SK-N-SH (cell line): ENCODE data around the gene CFAP74.

Experiments used
- CTCF ChIP-seq: fragments of 200-600 bp; sonication (generic); IDR thresholded peaks from 2 replicates; pipeline ENCODE4 v1.6.1; 2017; ENCODE audit warnings: antibody characterized with exemption, mild to moderate bottlenecking, moderate library complexity
- EP300 ChIP-seq, 2 experiments: IDR thresholded peaks; 2 replicates each; pipeline versions ENCODE4 v1.4.0 to v1.6.1; 2012; ENCODE audit warnings: borderline replicate concordance in 1 of 2, low read depth in 1 of 2, low read length in 1 of 2
- EZH2phosphoT487 ChIP-seq: fragments of 200-600 bp; sonication (generic); IDR thresholded peaks from 2 replicates; pipeline ENCODE4 v1.6.1; 2017; ENCODE audit warnings: low read depth, mixed run types, mild to moderate bottlenecking, antibody characterized with exemption, moderate library complexity, borderline replicate concordance
- FOSL2 ChIP-seq: IDR thresholded peaks from 2 replicates; pipeline ENCODE4 v1.4.0; 2012; ENCODE audit warnings: low read depth, mild to moderate bottlenecking, moderate library complexity, borderline replicate concordance
- GABPA ChIP-seq: IDR thresholded peaks from 2 replicates; pipeline ENCODE4 v1.4.0; 2012; ENCODE audit warnings: low read depth, mild to moderate bottlenecking
- RFX5 ChIP-seq: IDR thresholded peaks from 2 replicates; pipeline ENCODE4 v1.6.1; 2012; ENCODE audit warnings: mild to moderate bottlenecking, improper control_type of control experiment, low read length
- TEAD4 ChIP-seq: IDR thresholded peaks from 2 replicates; pipeline ENCODE4 v1.4.0; 2012; ENCODE audit warnings: mild to moderate bottlenecking, borderline replicate concordance; ENCODE audit not compliant: insufficient read depth

- TF ChIP-seq GABPA (no peak), CTCF (no peak), TEAD4 (no peak), RFX5 (no peak), EZH2phosphoT487 (no peak), EP300 (IDR thresholded peaks at IDR 0.05; ENCODE audit: borderline replicate concordance in 1 of 2, low read depth in 1 of 2, low read length in 1 of 2) (no peak), FOSL2 (no peak)
Measured at GRCh38 chr1:2018217-2019171, 14.9 kb upstream of the CFAP74 start.
